HG02852 (cell line): ENCODE data around the gene KCNIP4.
A peak's percentile ranks its signal among the peaks of the same experiment; 100 is the strongest.
"Not testable (repeated sequence)": the region's sequence is repeated elsewhere in the genome, so short reads cannot be mapped to it uniquely, and the experiment has no call there.

Experiments
- ATAC-seq: cut with Tn5 transposase; IDR thresholded peaks from one replicate; pipeline ENCODE4 v1.9.1; 2021; ENCODE audit warnings: mild to moderate bottlenecking, moderate library complexity; ENCODE audit not compliant: unreplicated experiment

Gene KCNIP4

GRCh38 chr4:21384609-21385008, 564.0 kb downstream of the KCNIP4 start:
- ATAC-seq, result no peak

- no peak for ATAC-seq
These were observed 567.7 kb downstream of the KCNIP4 start for GRCh38 chr4:21380861-21381260.

- no peak for ATAC-seq
These were observed 571.5 kb downstream of the KCNIP4 start for GRCh38 chr4:21377046-21377445.

- ATAC-seq, result no peak
These were observed 572.4 kb downstream of the KCNIP4 start for GRCh38 chr4:21376176-21376575.

- no peak for ATAC-seq
These were observed 573.8 kb downstream of the KCNIP4 start for GRCh38 chr4:21374641-21375368.

- no peak for ATAC-seq
These were observed 581.0 kb downstream of the KCNIP4 start for GRCh38 chr4:21367567-21367966.

- ATAC-seq, result no peak
These were observed 581.7 kb downstream of the KCNIP4 start for GRCh38 chr4:21366840-21367239.

GRCh38 chr4:21366312-21366711, 582.3 kb downstream of the KCNIP4 start:
- ATAC-seq, result no peak

- no peak for ATAC-seq
These were observed 584.9 kb downstream of the KCNIP4 start for GRCh38 chr4:21363701-21364100.

- ATAC-seq, result not testable (repeated sequence)
These were observed 596.2 kb downstream of the KCNIP4 start for GRCh38 chr4:21352354-21352753.

GRCh38 chr4:21347142-21347541, 601.4 kb downstream of the KCNIP4 start:
- no peak for ATAC-seq

GRCh38 chr4:21327976-21328700, 620.4 kb downstream of the KCNIP4 start:
- ATAC-seq, result no peak

- no peak for ATAC-seq
These were observed 628.5 kb downstream of the KCNIP4 start for GRCh38 chr4:21320034-21320433.

- no peak for ATAC-seq
These were observed 640.9 kb downstream of the KCNIP4 start for GRCh38 chr4:21307709-21308108.

GRCh38 chr4:21304540-21304887, 644.1 kb downstream of the KCNIP4 start:
- ATAC-seq, result no peak

GRCh38 chr4:21290562-21290961, 658.0 kb downstream of the KCNIP4 start:
- ATAC-seq, result peak; percentile 66

GRCh38 chr4:21276046-21276445, 672.5 kb downstream of the KCNIP4 start:
- ATAC-seq, result no peak

GRCh38 chr4:21271439-21272052, 677.0 kb downstream of the KCNIP4 start:
- no peak for ATAC-seq

- no peak for ATAC-seq
These were observed 700.2 kb downstream of the KCNIP4 start for GRCh38 chr4:21248331-21248730.

- ATAC-seq, result no peak
These were observed 706.4 kb downstream of the KCNIP4 start for GRCh38 chr4:21242163-21242562.

GRCh38 chr4:21226637-21227538, 721.7 kb downstream of the KCNIP4 start:
- ATAC-seq, result no peak
